HepG2 (cell line): Measurements from ENCODE around the gene CLEC3B. TPM values are rescaled to one million over a fixed set of nuclear protein-coding genes. Genes with fewer than 3 reads are reported as not detected.

Experiments
- ATAC-seq: fragments of 200-7000 bp; cut with Tn5 transposase; 3 replicates; pipeline ENCODE4 v1.9.1; 2020; ENCODE audit warnings: mild to moderate bottlenecking, moderate library complexity
- BruUV-seq: library from RNA; stranded (reverse); fragments of 400-500 nt; replicated peaks from 2 replicates; lab custom pipeline; 2021; lab: Mats Ljungman, UMichigan
- CTCF ChIA-PET: fragments of 300-600 bp; formaldehyde crosslinking; extraction: SDS; loops from one replicate; lab custom pipeline; 2021; ENCODE audit warnings: low total read pairs, inconsistent platforms, low intra/inter-chr PET ratio; lab: Yijun Ruan, JAX
- POLR2A ChIA-PET: fragments of 350-600 bp; sonication (Branson Sonifier 250); formaldehyde crosslinking; loops from one replicate; lab custom pipeline; 2020; ENCODE audit warnings: antibody characterized with exemption, inconsistent platforms; lab: Yijun Ruan, JAX
- DNase-seq: peaks from one replicate; pipeline ENCODE4 v3.0.0-alpha.2; 2015; ENCODE audit warnings: low spot score
- FAIRE-seq: peaks from 3 replicates; lab custom pipeline; 2011; peaks lifted over from hg19 to GRCh38; lab: Jason Lieb, UNC
- H2AFZ ChIP-seq: one replicate; pipeline ENCODE4 v1.6.1; 2011; ENCODE audit warnings: low read length, inconsistent platforms
- H3K27ac ChIP-seq: fragments of 300-600 bp; 3 replicates; pipeline ENCODE4 v1.8.0; 2011; ENCODE audit warnings: mixed run types, mild to moderate bottlenecking, mixed read lengths, low read length, inconsistent platforms; ENCODE audit not compliant: insufficient read depth; ENCODE audit errors: extremely low read length
- H3K27me3 ChIP-seq, 2 experiments: fragments of 200-600 bp in 1 of 2; 2 replicates in 1 of 2; 3 replicates in 1 of 2; pipeline versions ENCODE4 v1.6.0 to v1.8.0; 2011; ENCODE audit warnings: low read length in 2 of 2, mild to moderate bottlenecking in 2 of 2, moderate library complexity in 2 of 2, inconsistent platforms in 1 of 2; ENCODE audit not compliant: insufficient read depth in 2 of 2, control insufficient read depth in 1 of 2
- H3K36me3 ChIP-seq, 2 experiments: fragments of 200-600 bp in 1 of 2; replicated peaks in 1 of 2; 2 replicates in 1 of 2; 3 replicates in 1 of 2; pipeline versions ENCODE4 v1.5.1 to v1.8.0; 2011; ENCODE audit warnings: low read length in 2 of 2, inconsistent platforms in 1 of 2; ENCODE audit not compliant: insufficient read depth in 2 of 2, control insufficient read depth in 1 of 2
- H3K4me1 ChIP-seq: 2 replicates; pipeline ENCODE4 v1.5.1; 2012; ENCODE audit warnings: low read length, inconsistent platforms; ENCODE audit not compliant: insufficient read depth
- H3K4me2 ChIP-seq: 2 replicates; pipeline ENCODE4 v1.6.0; 2011; ENCODE audit warnings: low read depth, low read length, inconsistent platforms
- H3K4me3 ChIP-seq, 3 experiments: fragments of 200-600 bp in 1 of 3; sonication (generic), shearing (Covaris generic) in 1 of 3; replicated peaks in 1 of 3; 2 replicates each; pipeline ENCODE4 v1.5.1; 2011 to 2016; ENCODE audit warnings: low read length in 3 of 3, inconsistent platforms in 2 of 3, low read depth in 2 of 3, mild to moderate bottlenecking in 2 of 3, control low read depth in 1 of 3, mixed read lengths in 1 of 3; ENCODE audit not compliant: insufficient read depth in 1 of 3
- H3K79me2 ChIP-seq: one replicate; pipeline ENCODE4 v1.6.1; 2011; ENCODE audit warnings: low read length, inconsistent platforms; ENCODE audit not compliant: insufficient read depth
- H3K9ac ChIP-seq: 2 replicates; pipeline ENCODE4 v1.6.0; 2011; ENCODE audit warnings: mild to moderate bottlenecking, low read depth, low read length, inconsistent platforms; ENCODE audit not compliant: insufficient read depth
- H3K9me3 ChIP-seq: 2 replicates; pipeline ENCODE4 v1.5.1; 2012; ENCODE audit warnings: mild to moderate bottlenecking, low read length
- H4K20me1 ChIP-seq: 2 replicates; pipeline ENCODE4 v1.6.0; 2011; ENCODE audit warnings: inconsistent platforms, mild to moderate bottlenecking, low read length, moderate library complexity; ENCODE audit not compliant: insufficient read depth
- FOSL1 ChIP-seq: sonication (generic); formaldehyde crosslinking; IDR thresholded peaks from 2 replicates; pipeline ENCODE4 v1.9.0; 2021; ENCODE audit warnings: missing genetic modification reagents, borderline replicate concordance
- GPBP1L1 ChIP-seq: sonication (generic); formaldehyde crosslinking; IDR thresholded peaks from 2 replicates; pipeline ENCODE4 v1.5.0; 2020; ENCODE audit warnings: mild to moderate bottlenecking, missing genetic modification reagents
- MIER3 ChIP-seq: IDR thresholded peaks from 2 replicates; pipeline ENCODE4 v1.6.1; 2016; ENCODE audit warnings: missing compliant biosample characterization, borderline replicate concordance
- NCOA5 ChIP-seq: sonication (generic); formaldehyde crosslinking; IDR thresholded peaks from 2 replicates; pipeline ENCODE4 v1.4.0; 2020; ENCODE audit warnings: missing genetic modification reagents
- PPARG ChIP-seq: conservative IDR thresholded peaks from 2 replicates; pipeline ENCODE4 v1.6.1; 2016; ENCODE audit warnings: missing biosample characterization, missing genetic modification reagents
- SIX4 ChIP-seq: sonication (generic); formaldehyde crosslinking; IDR thresholded peaks from 2 replicates; pipeline ENCODE4 v1.4.0; 2020; ENCODE audit warnings: missing genetic modification reagents
- TFAP4 ChIP-seq: sonication (generic); IDR thresholded peaks from 2 replicates; pipeline ENCODE4 v1.6.1; 2016; ENCODE audit warnings: low read depth, borderline replicate concordance
- ZNF33A ChIP-seq: sonication (generic); formaldehyde crosslinking; IDR thresholded peaks from 2 replicates; pipeline ENCODE4 v1.5.1; 2020; ENCODE audit warnings: missing genetic modification reagents, mild to moderate bottlenecking, moderate library complexity, borderline replicate concordance
- ZNF557 ChIP-seq: sonication (generic); formaldehyde crosslinking; IDR thresholded peaks from 2 replicates; pipeline ENCODE4 v1.4.0; 2020; ENCODE audit warnings: missing genetic modification reagents
- WGBS: methylation state at CpG from one replicate; pipeline ENCODE4 v1.1.6; 2017; ENCODE audit warnings: low lambda C conversion rate; 5-methylcytosine and 5-hydroxymethylcytosine counted together
- in situ Hi-C: cut with HindIII; loops from 2 replicates; pipeline ENCODE4 v1.10.0; 2017; ENCODE audit warnings: low pct_unique_long_range_greater_than_20kb; ENCODE audit not compliant: extremely low pct_ligation_motif_present
- intact Hi-C: fragments of 100-400 bp; cut with micrococcal nuclease; formaldehyde crosslinking; loops from one replicate; pipeline ENCODE4 v1.10.0; 2022; ENCODE audit not compliant: unreplicated experiment
- polyA plus RNA-seq, 8 experiments: library from polyadenylated mRNA; depleted of rRNA in 3 of 8; stranded (reverse) in 7 of 8; unstranded in 1 of 8; fragments of >200 nt; fragmentation: Illumina TruSeq in 4 of 8; extraction: Trizol in 4 of 8; gene quantifications; 2 replicates each; pipeline versions ENCODE4 v1.2.1 to v1.2.3, GENCODE V29; 2011 to 2016; ENCODE audit warnings: low read depth in 4 of 8, missing spikeins in 1 of 8, mixed read lengths in 1 of 8; ENCODE audit not compliant: insufficient read depth in 1 of 8
- total RNA-seq, 5 experiments: library from RNA; depleted of rRNA; stranded (reverse); fragments of >200 nt; fragmentation: Illumina TruSeq; extraction: Trizol; gene quantifications; 2 replicates each; pipeline ENCODE4 v1.2.3, GENCODE V29; 2016; ENCODE audit warnings: low read depth in 1 of 5
- TF ChIP-seq, protein P1 (sequence below): sonication (generic); formaldehyde crosslinking; IDR thresholded peaks from 2 replicates; pipeline ENCODE4 v1.8.0; 2022; ENCODE audit warnings: mild to moderate bottlenecking, missing genetic modification reagents
- TF ChIP-seq, protein P2 (sequence below): sonication (generic); formaldehyde crosslinking; IDR thresholded peaks from 2 replicates; pipeline ENCODE4 v1.4.0; 2020; ENCODE audit warnings: missing genetic modification reagents

CLEC3B gene
- total and polyA plus RNA-seq, 2 of the 13 experiments (the other 11 are each of a cell fraction or from before 2014, with no cell fraction given): 0.07 TPM; not detected in 1

- intact Hi-C loops (no loop called here), in situ Hi-C loops (no loop called here)
- 92% methylated on average over 1 of the region's 1 CpG for WGBS
- DNase-seq (no peak), FAIRE-seq (no peak), ATAC-seq (peak; percentile 49; the same call in 1 of the 3 replicates)
- Histone ChIP-seq H4K20me1 (peaks cover 18% of the 10 kb centered on the region), H3K27ac (no peak overlapping the region), H3K27me3 (no peaks in the 10 kb centered on the region)
- no peak for TF ChIP-seq SIX4 (CRISPR knock-in tag)
- peak; percentile 16; the same call in 1 of the 2 replicates for TF ChIP-seq TFAP4
- TF ChIP-seq, all 625 proteins: peak for 1
- Histone ChIP-seq H3K4me3 (no peak overlapping the region), H2AFZ (no peak overlapping the region), H3K36me3 (peaks cover 2 to 5% of the 10 kb centered on the region in 2 experiments; a peak in 4 of 5 replicates), H3K9me3 (no peaks in the 10 kb centered on the region), H3K4me2 (no peak overlapping the region), H3K4me1 (peaks cover 55% of the 10 kb centered on the region), H3K9ac (no peak overlapping the region), H3K79me2 (peaks cover 81% of the 10 kb centered on the region)
- CTCF ChIA-PET: no interaction called here
- POLR2A ChIA-PET: no interaction called here
- BruUV-seq: no TSS peak
Observed at GRCh38 chr3:44983484-44983941, 42.6 kb upstream of the CLEC3B start.

DNA sequence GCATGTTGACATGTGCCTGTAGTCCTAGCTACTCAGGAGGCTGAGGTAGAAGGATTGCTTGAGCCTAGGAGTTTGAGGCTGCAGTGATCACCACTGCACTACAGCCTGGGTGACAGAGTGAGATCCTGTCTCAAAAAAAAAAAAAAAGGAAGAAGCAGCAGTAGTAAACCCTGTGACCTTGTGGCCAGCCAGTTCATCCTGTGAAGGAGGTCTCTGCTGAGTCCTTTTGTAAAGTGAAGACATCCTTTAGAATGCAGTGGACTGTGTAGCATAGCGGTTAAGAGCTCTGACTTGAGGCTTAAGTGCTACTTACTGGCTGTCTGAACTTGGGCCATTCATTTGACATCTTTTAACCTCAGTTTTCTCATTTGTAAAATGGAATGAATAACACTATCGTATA is 41.8 kb upstream of the CLEC3B start:
- Histone ChIP-seq H3K9ac (no peak overlapping the region), H3K9me3 (no peaks in the 10 kb centered on the region), H2AFZ (no peak overlapping the region), H4K20me1 (peaks cover 20% of the 10 kb centered on the region), H3K4me3 (no peak overlapping the region), H3K27ac (no peak overlapping the region), H3K36me3 (peaks cover 4 to 10% of the 10 kb centered on the region in 2 experiments; a peak in 4 of 5 replicates), H3K79me2 (peaks cover 79% of the 10 kb centered on the region), H3K27me3 (no peaks in the 10 kb centered on the region), H3K4me1 (peaks cover 47% of the 10 kb centered on the region), H3K4me2 (no peak overlapping the region)
- BruUV-seq: no TSS peak
- ChIA-PET POLR2A (interaction anchor here (1.9 kb wide), 1 partner anchor 8 kb away, joined by 5 read pairs; the partner anchor contains the start of genes EXOSC7 and ZDHHC3), CTCF (no interaction called here)
- DNase-seq: no peak
- no peak for ATAC-seq
- in situ Hi-C loops: no loop called here
- TF ChIP-seq FOSL1 (CRISPR knock-in tag) (no peak), ZNF557 (CRISPR knock-in tag) (no peak), NCOA5 (CRISPR knock-in tag) (no peak), MIER3 (CRISPR knock-in tag) (no peak), PPARG (CRISPR knock-in tag) (no peak), GPBP1L1 (CRISPR knock-in tag) (no peak), ZNF33A (no peak)
- TF ChIP-seq, protein P1, sequence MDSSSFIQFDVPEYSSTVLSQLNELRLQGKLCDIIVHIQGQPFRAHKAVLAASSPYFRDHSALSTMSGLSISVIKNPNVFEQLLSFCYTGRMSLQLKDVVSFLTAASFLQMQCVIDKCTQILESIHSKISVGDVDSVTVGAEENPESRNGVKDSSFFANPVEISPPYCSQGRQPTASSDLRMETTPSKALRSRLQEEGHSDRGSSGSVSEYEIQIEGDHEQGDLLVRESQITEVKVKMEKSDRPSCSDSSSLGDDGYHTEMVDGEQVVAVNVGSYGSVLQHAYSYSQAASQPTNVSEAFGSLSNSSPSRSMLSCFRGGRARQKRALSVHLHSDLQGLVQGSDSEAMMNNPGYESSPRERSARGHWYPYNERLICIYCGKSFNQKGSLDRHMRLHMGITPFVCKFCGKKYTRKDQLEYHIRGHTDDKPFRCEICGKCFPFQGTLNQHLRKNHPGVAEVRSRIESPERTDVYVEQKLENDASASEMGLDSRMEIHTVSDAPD: no peak
- TF ChIP-seq, protein P2, sequence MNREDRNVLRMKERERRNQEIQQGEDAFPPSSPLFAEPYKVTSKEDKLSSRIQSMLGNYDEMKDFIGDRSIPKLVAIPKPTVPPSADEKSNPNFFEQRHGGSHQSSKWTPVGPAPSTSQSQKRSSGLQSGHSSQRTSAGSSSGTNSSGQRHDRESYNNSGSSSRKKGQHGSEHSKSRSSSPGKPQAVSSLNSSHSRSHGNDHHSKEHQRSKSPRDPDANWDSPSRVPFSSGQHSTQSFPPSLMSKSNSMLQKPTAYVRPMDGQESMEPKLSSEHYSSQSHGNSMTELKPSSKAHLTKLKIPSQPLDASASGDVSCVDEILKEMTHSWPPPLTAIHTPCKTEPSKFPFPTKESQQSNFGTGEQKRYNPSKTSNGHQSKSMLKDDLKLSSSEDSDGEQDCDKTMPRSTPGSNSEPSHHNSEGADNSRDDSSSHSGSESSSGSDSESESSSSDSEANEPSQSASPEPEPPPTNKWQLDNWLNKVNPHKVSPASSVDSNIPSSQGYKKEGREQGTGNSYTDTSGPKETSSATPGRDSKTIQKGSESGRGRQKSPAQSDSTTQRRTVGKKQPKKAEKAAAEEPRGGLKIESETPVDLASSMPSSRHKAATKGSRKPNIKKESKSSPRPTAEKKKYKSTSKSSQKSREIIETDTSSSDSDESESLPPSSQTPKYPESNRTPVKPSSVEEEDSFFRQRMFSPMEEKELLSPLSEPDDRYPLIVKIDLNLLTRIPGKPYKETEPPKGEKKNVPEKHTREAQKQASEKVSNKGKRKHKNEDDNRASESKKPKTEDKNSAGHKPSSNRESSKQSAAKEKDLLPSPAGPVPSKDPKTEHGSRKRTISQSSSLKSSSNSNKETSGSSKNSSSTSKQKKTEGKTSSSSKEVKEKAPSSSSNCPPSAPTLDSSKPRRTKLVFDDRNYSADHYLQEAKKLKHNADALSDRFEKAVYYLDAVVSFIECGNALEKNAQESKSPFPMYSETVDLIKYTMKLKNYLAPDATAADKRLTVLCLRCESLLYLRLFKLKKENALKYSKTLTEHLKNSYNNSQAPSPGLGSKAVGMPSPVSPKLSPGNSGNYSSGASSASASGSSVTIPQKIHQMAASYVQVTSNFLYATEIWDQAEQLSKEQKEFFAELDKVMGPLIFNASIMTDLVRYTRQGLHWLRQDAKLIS (CRISPR knock-in tag): no peak
- FAIRE-seq: no peak
- intact Hi-C loops: no loop called here
- WGBS: 95% methylated on average over 2 of the region's 2 CpGs
